T-helper 2 cell treated with Interferon-gamma antibody and Interleukin-4, amounts not matched to agents 5 μg/mL and 100 μg/mL, for 36 hours (primary cell): ENCODE data around the gene ABCA2.
A peak's percentile ranks its signal among the peaks of the same experiment; 100 is the strongest.

Experiments
- DNase-seq: peaks from one replicate; pipeline ENCODE4 v3.0.0; 2021; ENCODE audit warnings: low spot score
- H3K27ac Mint-ChIP-seq: one replicate; pipeline ENCODE4 v1.8.0; 2021; ENCODE audit warnings: mild to moderate bottlenecking, mixed read lengths
- H3K27me3 Mint-ChIP-seq: one replicate; pipeline ENCODE4 v1.8.0; 2021; ENCODE audit warnings: low read depth, mixed read lengths
- H3K36me3 Mint-ChIP-seq: one replicate; pipeline ENCODE4 v1.8.0; 2021; ENCODE audit warnings: low read depth, mixed read lengths
- H3K4me1 Mint-ChIP-seq: one replicate; pipeline ENCODE4 v1.8.0; 2021; ENCODE audit warnings: low read depth, mixed read lengths
- H3K4me3 Mint-ChIP-seq: one replicate; pipeline ENCODE4 v1.8.0; 2022; ENCODE audit warnings: mild to moderate bottlenecking, moderate library complexity, mixed read lengths
- H3K9me3 Mint-ChIP-seq: one replicate; pipeline ENCODE4 v1.8.0; 2021; ENCODE audit warnings: mixed read lengths

The ABCA2 gene, protein sequence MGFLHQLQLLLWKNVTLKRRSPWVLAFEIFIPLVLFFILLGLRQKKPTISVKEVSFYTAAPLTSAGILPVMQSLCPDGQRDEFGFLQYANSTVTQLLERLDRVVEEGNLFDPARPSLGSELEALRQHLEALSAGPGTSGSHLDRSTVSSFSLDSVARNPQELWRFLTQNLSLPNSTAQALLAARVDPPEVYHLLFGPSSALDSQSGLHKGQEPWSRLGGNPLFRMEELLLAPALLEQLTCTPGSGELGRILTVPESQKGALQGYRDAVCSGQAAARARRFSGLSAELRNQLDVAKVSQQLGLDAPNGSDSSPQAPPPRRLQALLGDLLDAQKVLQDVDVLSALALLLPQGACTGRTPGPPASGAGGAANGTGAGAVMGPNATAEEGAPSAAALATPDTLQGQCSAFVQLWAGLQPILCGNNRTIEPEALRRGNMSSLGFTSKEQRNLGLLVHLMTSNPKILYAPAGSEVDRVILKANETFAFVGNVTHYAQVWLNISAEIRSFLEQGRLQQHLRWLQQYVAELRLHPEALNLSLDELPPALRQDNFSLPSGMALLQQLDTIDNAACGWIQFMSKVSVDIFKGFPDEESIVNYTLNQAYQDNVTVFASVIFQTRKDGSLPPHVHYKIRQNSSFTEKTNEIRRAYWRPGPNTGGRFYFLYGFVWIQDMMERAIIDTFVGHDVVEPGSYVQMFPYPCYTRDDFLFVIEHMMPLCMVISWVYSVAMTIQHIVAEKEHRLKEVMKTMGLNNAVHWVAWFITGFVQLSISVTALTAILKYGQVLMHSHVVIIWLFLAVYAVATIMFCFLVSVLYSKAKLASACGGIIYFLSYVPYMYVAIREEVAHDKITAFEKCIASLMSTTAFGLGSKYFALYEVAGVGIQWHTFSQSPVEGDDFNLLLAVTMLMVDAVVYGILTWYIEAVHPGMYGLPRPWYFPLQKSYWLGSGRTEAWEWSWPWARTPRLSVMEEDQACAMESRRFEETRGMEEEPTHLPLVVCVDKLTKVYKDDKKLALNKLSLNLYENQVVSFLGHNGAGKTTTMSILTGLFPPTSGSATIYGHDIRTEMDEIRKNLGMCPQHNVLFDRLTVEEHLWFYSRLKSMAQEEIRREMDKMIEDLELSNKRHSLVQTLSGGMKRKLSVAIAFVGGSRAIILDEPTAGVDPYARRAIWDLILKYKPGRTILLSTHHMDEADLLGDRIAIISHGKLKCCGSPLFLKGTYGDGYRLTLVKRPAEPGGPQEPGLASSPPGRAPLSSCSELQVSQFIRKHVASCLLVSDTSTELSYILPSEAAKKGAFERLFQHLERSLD (N-terminal part only)

DNA sequence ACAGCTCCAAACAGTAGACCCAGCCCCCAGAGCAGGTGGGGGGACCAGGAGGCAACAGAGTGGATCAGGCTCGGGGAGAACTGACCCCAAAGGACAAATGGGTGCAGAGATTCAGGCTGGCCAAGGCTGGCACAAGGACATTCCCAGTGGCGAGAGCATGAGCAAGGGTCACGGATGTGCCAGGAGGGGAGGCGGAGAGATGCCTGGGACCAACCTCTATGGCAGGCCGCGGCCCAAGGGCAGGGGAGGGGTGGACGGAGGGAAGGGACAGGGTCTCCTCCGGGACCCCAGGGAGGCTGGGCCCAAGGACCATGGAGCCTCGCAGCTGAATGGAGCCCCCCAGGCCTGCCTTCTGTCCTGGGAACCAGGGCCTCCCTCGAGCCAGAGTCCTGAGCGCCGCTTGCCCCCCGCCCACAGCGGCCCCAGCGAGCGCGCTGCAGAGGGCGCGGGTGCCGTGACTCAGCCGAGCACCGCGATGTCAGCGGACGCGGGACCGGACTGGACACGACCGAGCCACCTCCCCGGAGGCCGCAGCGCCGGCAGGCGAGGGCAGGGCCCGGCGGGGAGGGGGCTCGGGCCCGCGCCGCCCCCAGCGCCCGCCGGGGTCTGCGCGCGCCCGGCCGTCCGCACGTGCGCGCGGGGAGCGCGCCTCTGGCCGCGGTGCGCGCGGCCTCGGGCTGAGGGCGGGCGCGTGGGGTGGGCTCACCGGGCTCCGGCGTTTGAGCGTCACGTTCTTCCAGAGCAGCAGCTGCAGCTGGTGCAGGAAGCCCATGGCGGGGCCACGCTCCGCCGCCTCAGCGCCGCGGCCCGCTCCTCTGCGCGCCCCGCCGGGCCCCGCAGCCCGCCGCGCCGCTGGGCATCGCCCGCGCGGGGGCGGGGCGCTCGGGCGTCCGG is at the start of gene ABCA2:
Gene ABCA2 (minus strand): TSS at position 869 of the 894 bp plus-strand sequence. CDS start 97 bp downstream, at position 772.
- DNase-seq: no peak

DNA sequence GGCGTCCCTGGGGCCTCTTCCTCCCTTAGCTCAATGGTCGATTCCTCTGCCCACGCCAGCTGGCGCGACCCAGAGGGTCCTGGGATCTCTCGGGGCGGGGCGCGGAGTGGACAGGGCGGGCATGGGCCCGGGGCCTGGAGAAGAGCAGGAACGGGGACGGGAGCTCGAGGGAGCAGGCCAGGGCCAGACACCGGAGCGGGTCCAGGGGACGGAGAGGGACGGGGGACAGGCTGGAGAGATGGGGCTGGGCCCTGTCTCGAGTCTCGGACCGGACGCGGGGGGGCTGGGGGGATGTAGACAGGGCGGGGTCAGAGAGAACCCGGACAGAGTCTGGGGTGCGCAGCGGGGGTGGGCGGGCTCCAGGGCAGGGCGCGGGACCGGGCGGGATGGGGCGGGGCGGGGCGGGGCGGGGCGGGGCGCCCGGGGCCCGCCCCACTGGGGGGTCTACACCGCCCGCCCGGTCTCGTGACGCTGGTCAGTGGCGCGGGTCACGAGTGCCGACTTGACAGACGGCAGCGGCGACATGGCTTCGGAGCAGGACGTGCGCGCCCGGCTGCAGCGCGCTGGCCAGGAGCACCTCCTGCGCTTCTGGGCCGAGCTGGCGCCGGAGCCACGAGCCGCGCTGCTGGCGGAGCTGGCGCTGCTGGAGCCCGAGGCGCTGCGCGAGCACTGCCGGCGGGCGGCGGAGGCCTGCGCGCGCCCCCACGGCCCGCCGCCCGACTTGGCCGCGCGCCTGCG is 49.1 kb upstream of the ABCA2 start, which contains the start of gene UAP1L1:
Gene UAP1L1 (plus strand): TSS at position 508 of the 738 bp plus-strand sequence. CDS start 16 bp downstream, at position 524.
- DNase-seq: peak; percentile 69
- no peaks in the 10 kb centered on the region for H3K9me3 Mint-ChIP-seq
- H3K36me3 Mint-ChIP-seq: peaks cover 9% of the 10 kb centered on the region
- peak within 1 kb of the TSS; percentile 72 for H3K4me3 Mint-ChIP-seq
- H3K27ac Mint-ChIP-seq: peak within 1 kb of the TSS; percentile 55
- H3K4me1 Mint-ChIP-seq: peaks cover 5% of the 10 kb centered on the region
- H3K27me3 Mint-ChIP-seq: no peaks in the 10 kb centered on the region

More for the DNA sequence above, at the start of gene ABCA2:
- Mint-ChIP-seq H3K9me3 (no peaks in the 10 kb centered on the region), H3K36me3 (no peaks in the 10 kb centered on the region), H3K27ac (peak within 1 kb of the TSS; percentile 71), H3K4me3 (peak within 1 kb of the TSS; percentile 81), H3K4me1 (peaks cover 21% of the 10 kb centered on the region), H3K27me3 (no peaks in the 10 kb centered on the region)

DNA sequence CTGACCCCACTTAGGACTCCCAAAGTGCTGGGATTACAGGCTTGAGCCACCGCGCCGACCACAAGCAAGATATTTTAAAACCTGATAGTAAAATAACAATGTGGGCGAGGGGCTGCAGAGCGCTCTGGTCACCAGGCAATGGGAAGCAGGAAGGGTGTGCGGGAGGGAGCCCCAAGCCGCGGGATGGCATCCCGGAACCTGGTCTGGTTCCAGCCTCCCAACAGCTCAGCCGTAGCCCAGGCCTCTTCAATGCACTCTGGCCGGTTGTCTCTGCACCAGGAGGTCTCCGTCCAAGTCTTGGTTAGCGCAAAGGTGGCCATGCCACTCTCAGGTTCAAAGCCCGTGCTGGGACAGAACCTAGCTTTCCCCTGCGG is 48.6 kb upstream of the ABCA2 start:
- Mint-ChIP-seq H3K36me3 (peaks cover 6% of the 10 kb centered on the region), H3K27me3 (no peaks in the 10 kb centered on the region), H3K27ac (no peak overlapping the region), H3K4me3 (peak overlapping the region; percentile 62), H3K9me3 (no peaks in the 10 kb centered on the region), H3K4me1 (peaks cover 7% of the 10 kb centered on the region)
- no peak for DNase-seq

DNA sequence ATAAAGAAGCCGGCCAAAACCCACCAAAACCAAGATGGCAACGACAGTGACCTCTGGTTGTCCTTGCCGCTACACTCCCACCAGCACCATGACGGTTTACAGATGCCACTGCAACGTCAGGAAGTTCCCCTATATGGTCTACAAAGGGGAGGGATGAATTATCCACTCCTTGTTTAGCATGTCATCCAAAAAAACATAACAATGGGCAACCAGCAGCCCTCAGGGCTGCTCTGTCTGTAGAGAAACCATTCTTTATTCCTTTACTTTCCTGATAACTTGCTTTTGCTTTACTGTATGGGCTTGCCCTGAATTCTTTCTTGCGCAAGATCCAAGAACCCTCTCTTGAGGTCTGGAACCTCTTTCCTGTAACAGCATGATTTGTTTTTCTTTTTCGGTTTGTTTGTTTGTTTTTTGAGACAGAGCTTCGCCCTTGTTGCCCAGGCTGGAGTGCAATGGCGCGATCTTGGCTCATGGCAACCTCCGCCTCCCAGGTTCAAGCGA is 47.3 kb upstream of the ABCA2 start:
- Mint-ChIP-seq H3K4me3 (no peak overlapping the region), H3K27ac (no peak overlapping the region), H3K27me3 (no peaks in the 10 kb centered on the region), H3K36me3 (peaks cover 3% of the 10 kb centered on the region), H3K9me3 (no peaks in the 10 kb centered on the region), H3K4me1 (peaks cover 17% of the 10 kb centered on the region)
- no peak for DNase-seq

DNA sequence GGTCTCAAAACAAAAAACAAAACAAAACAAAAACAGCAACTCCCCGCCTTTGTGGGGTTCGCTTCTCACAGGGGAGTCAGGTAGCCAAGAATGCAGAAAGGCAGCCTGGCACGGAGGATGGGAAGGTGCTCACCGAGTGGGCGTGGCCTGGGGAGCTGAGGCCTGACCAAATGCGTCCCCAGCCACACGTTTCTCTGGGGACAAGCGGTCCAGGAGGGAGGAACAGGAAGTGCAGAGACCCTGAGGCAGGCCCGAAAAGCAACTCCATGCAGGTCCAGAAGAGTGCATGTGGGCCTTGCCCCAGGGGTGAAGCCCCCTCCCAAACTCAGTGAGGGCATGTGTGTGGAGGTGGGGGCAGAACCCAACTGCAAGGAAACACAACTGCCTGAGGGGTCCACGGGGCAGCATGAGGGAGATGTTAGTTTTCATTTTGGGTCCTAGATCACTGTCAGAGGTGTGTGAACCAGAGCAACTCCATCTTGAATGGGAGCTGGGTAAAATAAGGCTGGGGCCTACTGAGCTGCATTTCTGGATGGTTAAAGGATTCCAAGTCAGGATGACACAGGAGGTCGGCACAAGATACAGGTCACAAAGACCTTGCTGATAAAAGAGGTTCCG is 46.7 kb upstream of the ABCA2 start:
- Mint-ChIP-seq H3K27me3 (no peaks in the 10 kb centered on the region), H3K36me3 (peaks cover under 1% of the 10 kb centered on the region), H3K27ac (no peak overlapping the region), H3K4me3 (no peak overlapping the region), H3K4me1 (peaks cover 16% of the 10 kb centered on the region), H3K9me3 (no peaks in the 10 kb centered on the region)
- no peak for DNase-seq

DNA sequence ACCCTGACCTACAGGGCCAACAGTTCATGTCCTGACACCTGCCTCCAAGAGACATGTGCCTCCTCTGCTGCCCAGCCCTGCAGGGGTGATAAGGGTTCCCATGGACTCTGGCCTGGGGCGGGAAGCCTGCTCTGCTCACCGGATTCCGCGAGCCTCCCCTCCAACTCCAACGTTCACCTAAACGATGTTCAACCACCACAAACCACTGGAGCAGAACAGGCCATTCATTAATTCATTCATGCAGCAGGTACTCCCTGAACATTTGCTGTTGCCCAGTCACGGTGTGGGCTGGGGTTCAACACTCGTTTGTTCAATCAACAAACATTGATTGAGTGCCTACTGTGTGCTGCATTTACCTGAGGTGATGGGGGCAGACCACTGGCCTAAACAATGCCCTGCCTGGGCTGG is 46.0 kb upstream of the ABCA2 start:
- Mint-ChIP-seq H3K27ac (no peak overlapping the region), H3K4me3 (no peak overlapping the region), H3K27me3 (no peaks in the 10 kb centered on the region), H3K4me1 (peaks cover 16% of the 10 kb centered on the region), H3K9me3 (no peaks in the 10 kb centered on the region), H3K36me3 (no peaks in the 10 kb centered on the region)
- DNase-seq: no peak

DNA sequence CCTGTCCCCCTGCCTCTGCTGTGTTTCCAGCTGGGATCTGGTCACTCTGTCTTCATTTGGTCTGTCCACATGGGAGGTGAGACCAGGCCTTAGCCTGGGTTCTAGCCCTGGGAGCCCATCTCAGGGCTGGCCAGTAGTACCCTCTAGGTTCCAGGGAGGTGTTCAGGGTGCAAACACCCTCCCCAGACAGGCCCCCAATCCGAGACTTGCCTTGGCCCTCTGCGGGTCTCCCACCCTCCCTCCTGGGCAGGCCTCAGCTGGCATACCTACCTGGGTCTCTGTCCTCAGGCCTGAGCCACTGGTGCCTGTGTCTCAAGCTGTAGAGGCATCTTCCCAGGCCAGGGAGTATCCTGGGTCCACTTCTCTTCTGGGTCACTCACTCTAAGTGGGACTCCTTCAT is 43.2 kb upstream of the ABCA2 start:
- Mint-ChIP-seq H3K9me3 (no peaks in the 10 kb centered on the region), H3K27ac (peak overlapping the region; percentile 90), H3K4me1 (peaks cover 25% of the 10 kb centered on the region), H3K36me3 (no peaks in the 10 kb centered on the region), H3K27me3 (no peaks in the 10 kb centered on the region), H3K4me3 (peak overlapping the region; percentile 92)
- DNase-seq: no peak

DNA sequence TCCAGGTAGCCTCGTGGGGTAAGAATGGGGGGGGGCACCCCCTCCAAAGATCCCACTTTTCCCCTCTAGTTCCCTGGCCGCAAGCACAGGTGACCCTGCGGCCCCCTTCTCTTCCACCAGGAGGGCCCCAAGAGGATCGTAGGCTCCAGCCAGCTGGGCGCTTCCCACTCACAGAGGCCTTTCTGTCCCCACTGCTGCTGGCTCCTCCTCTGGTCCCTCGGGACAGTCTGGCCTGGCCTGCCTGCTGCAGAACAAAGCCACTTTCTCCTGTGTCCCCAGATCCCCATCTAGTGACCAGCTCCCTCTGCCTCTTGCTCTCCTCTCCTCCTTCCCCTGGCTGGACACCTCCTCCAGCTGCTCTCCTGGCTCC is 42.9 kb upstream of the ABCA2 start:
- Mint-ChIP-seq H3K27ac (peak overlapping the region; percentile 90), H3K4me1 (peaks cover 25% of the 10 kb centered on the region), H3K4me3 (peak overlapping the region; percentile 92), H3K27me3 (no peaks in the 10 kb centered on the region), H3K36me3 (no peaks in the 10 kb centered on the region), H3K9me3 (no peaks in the 10 kb centered on the region)
- no peak for DNase-seq

DNA sequence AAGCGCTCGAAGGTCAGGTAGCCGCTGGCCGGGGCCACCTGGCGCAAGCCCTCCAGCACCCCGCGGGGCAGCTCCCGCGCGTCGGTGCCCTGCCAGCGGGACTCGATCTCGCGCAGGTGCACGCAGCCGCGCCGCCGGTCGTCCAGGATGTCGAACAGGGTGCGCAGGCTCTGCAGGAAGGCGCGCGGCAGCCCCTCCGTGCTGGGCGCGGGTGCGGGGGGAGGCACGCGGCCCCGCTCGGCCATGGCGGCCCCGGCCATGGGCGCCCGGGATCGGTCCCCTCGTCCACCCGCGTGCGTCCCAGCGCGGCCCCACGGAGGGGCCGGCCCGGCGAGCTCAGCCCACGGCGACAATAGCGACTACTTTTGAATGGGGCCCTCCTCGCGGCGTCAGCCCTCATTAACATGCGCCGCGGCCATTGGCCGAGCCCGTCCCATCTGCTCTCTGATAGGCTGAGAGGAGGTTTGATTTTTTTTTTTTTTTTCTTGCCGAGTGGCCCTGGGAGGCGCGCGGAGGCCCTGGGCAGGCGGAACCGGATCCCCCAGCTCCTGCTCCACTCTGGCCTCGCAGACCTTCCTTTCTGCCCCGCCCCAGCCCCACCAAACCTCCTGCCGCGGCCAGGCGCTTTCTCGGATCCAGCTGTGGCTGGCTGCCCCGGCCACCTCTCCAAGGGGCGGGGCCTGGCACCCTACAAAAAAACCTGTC is 42.3 kb upstream of the ABCA2 start, which contains the start of gene SAPCD2:
Gene SAPCD2 (minus strand): TSS at position 357 of the 705 bp plus-strand sequence. CDS start 97 bp downstream, at position 260.
- peak; percentile 88 for DNase-seq
- Mint-ChIP-seq H3K36me3 (peaks cover 1% of the 10 kb centered on the region), H3K27me3 (no peaks in the 10 kb centered on the region), H3K4me3 (peak within 1 kb of the TSS; percentile 92), H3K27ac (peak within 1 kb of the TSS; percentile 90), H3K9me3 (no peaks in the 10 kb centered on the region), H3K4me1 (peaks cover 25% of the 10 kb centered on the region)

DNA sequence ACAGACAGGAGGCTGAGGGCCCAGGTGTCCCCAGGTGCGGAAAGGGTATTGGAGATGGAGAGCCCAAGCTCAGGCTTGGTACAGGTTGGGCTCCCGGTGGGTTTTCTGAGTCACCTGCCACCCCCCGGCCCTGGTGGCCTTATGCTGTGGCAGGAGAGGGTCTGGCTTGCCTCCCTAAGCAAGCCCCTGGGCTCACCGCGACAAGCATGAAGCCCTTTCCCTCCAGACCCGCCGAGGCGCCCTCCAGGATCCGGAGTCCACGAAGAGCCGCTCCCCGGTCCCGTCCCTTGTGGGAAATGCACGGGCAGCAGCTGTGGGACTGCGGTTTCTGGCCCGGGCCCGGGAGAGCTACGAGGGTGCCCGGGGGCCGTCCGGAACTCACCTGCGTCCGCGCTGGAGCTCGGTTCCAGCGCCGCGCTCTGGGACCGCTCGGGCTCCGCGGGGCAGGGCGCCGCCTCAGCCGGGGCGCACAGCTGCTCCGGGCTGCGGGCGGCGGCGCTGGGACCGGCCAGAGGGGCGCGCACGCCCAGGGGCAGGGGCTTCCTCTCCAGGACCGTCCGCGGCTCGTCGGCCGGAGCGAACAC is 41.6 kb upstream of the ABCA2 start:
- Mint-ChIP-seq H3K27ac (no peak overlapping the region), H3K4me1 (peaks cover 23% of the 10 kb centered on the region), H3K9me3 (no peaks in the 10 kb centered on the region), H3K4me3 (peak overlapping the region; percentile 75), H3K27me3 (no peaks in the 10 kb centered on the region), H3K36me3 (peaks cover 1% of the 10 kb centered on the region)
- DNase-seq: no peak
